ENCODE measurements around the gene IQCN.

The IQCN gene

GRCh38 chr19:18310118-18310909 is 36.1 kb upstream of the IQCN start:
- no peak for DNase-seq (ENCODE audit: low read depth)
- no peak overlapping the region for H3K4me3 ChIP-seq (ENCODE audit: control insufficient read depth, low read depth, low read length)
- no peak for TF ChIP-seq CTCF (conservative IDR thresholded peaks at IDR 0.05; ENCODE audit: control insufficient read depth, insufficient read depth, low read depth, low read length)

GRCh38 chr19:18309525-18310064 is 35.3 kb upstream of the IQCN start:
- TF ChIP-seq CTCF (conservative IDR thresholded peaks at IDR 0.05; ENCODE audit: control insufficient read depth, insufficient read depth, low read depth, low read length), result no peak
- DNase-seq (ENCODE audit: low read depth), result no peak
- H3K4me3 ChIP-seq (ENCODE audit: control insufficient read depth, low read depth, low read length), result no peak overlapping the region

- H3K4me3 ChIP-seq (ENCODE audit: control insufficient read depth, low read depth, low read length), result no peak overlapping the region
- no peak for DNase-seq (ENCODE audit: low read depth)
- no peak for TF ChIP-seq CTCF (conservative IDR thresholded peaks at IDR 0.05; ENCODE audit: control insufficient read depth, insufficient read depth, low read depth, low read length)
These were observed 34.7 kb upstream of the IQCN start for GRCh38 chr19:18308948-18309325.

GRCh38 chr19:18308051-18308947 is 34.0 kb upstream of the IQCN start:
- no peak for TF ChIP-seq CTCF (conservative IDR thresholded peaks at IDR 0.05; ENCODE audit: control insufficient read depth, insufficient read depth, low read depth, low read length)
- DNase-seq (ENCODE audit: low read depth), result no peak
- no peak overlapping the region for H3K4me3 ChIP-seq (ENCODE audit: control insufficient read depth, low read depth, low read length)

GRCh38 chr19:18307271-18307681 is 33.0 kb upstream of the IQCN start:
- TF ChIP-seq CTCF (conservative IDR thresholded peaks at IDR 0.05; ENCODE audit: control insufficient read depth, insufficient read depth, low read depth, low read length), result no peak
- H3K4me3 ChIP-seq (ENCODE audit: control insufficient read depth, low read depth, low read length), result no peak overlapping the region
- DNase-seq (ENCODE audit: low read depth), result no peak

GRCh38 chr19:18306888-18307260 is 32.6 kb upstream of the IQCN start:
- DNase-seq (ENCODE audit: low read depth), result no peak
- H3K4me3 ChIP-seq (ENCODE audit: control insufficient read depth, low read depth, low read length), result no peak overlapping the region
- TF ChIP-seq CTCF (conservative IDR thresholded peaks at IDR 0.05; ENCODE audit: control insufficient read depth, insufficient read depth, low read depth, low read length), result no peak

Data from fibroblast of mammary gland (primary cell).